ENCODE results near the gene LSM14A.

DNA sequence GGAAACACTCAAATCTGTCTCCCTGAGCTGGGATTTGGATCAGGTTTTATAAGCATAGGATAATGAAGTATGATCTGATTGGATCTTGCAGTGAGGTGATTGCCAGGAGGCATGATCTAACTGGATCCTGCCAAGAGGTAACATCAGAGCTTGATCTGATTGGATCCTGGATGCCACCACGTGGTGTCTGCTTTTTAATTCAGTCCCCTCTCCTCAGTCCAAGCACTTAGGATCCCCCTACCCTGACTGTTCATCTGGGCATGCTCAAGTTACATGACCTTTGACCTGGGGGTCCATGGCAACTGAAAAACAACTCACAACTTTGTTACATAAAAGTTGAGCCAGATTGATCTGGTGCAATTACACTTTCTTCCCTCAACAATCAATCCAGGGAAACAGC lies 47.5 kb upstream of the LSM14A start:
- TF ChIP-seq, protein P1, sequence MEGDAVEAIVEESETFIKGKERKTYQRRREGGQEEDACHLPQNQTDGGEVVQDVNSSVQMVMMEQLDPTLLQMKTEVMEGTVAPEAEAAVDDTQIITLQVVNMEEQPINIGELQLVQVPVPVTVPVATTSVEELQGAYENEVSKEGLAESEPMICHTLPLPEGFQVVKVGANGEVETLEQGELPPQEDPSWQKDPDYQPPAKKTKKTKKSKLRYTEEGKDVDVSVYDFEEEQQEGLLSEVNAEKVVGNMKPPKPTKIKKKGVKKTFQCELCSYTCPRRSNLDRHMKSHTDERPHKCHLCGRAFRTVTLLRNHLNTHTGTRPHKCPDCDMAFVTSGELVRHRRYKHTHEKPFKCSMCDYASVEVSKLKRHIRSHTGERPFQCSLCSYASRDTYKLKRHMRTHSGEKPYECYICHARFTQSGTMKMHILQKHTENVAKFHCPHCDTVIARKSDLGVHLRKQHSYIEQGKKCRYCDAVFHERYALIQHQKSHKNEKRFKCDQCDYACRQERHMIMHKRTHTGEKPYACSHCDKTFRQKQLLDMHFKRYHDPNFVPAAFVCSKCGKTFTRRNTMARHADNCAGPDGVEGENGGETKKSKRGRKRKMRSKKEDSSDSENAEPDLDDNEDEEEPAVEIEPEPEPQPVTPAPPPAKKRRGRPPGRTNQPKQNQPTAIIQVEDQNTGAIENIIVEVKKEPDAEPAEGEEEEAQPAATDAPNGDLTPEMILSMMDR (conservative IDR thresholded peaks at IDR 0.05 in 1 of 2, IDR thresholded peaks at IDR 0.05 in 1 of 2; ENCODE audit: low read depth in 1 of 2, low read length in 2 of 2) = no peak
- TF ChIP-seq EZH2 (IDR thresholded peaks at IDR 0.05; ENCODE audit: low read length, missing control alignments) = no peak
